GM04504 (cell line): ENCODE measurements around the gene TAPT1.

Experiments used
- DNase-seq: peaks from one replicate; pipeline ENCODE4 v3.0.0-alpha.2; 2012; ENCODE audit warnings: low read depth

Gene TAPT1

DNA sequence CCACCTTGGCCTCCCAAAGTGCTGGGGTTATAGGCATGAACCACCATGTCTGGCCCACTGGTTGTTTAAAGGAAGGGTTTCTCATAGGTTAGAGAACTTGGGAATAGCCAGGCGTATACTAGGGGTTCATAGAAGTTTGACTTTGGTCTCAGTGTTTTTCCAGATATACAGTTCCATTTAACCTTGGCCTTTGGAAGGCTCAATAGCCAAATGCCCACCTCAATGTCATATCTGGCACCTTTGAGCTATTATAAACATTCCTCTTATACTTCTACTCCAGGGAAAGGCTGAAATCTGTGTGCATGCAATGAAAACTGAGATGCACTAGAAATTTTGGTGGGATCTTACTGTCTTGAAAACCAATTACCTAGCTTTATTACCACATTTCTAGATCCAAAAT is 95.0 kb downstream of the TAPT1 start:
- DNase-seq = no peak

DNA sequence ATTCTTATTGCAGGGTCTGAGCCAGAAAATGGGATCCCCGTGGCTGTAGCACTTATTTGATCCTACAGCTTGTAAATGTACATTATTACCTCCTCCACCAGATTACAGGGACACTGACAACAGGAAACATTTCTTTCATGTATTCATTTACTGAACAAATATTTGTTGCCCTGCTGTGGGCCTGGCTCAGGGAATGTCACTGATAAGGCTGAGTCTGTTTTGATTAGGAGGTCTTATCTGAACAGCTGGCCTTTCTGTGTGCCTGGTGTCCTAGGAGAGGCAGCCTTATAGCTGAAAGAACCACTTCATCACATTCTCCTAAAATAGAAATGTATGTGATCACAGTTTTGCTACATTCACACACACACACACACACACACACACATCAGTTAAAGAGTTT is 96.9 kb downstream of the TAPT1 start:
- DNase-seq = no peak

DNA sequence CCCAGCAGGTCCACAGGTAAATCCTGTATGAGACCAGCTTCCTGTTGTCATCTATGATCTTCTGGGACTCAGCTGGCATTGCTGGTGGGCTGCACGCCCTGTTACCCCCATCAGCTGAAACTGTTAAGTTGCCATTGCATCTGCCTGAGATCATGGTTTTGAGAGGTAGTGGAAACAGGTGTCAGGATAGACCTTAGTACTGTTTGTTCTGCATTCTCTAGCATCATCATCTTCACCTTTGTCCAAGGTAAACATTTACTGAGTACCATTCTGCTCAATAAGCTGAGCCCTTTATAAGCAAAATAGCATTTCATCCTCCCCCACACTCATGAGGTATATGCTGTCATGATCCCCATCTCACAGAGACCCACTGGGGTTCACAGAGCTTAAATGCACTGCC is 99.6 kb downstream of the TAPT1 start:
- DNase-seq = no peak

DNA sequence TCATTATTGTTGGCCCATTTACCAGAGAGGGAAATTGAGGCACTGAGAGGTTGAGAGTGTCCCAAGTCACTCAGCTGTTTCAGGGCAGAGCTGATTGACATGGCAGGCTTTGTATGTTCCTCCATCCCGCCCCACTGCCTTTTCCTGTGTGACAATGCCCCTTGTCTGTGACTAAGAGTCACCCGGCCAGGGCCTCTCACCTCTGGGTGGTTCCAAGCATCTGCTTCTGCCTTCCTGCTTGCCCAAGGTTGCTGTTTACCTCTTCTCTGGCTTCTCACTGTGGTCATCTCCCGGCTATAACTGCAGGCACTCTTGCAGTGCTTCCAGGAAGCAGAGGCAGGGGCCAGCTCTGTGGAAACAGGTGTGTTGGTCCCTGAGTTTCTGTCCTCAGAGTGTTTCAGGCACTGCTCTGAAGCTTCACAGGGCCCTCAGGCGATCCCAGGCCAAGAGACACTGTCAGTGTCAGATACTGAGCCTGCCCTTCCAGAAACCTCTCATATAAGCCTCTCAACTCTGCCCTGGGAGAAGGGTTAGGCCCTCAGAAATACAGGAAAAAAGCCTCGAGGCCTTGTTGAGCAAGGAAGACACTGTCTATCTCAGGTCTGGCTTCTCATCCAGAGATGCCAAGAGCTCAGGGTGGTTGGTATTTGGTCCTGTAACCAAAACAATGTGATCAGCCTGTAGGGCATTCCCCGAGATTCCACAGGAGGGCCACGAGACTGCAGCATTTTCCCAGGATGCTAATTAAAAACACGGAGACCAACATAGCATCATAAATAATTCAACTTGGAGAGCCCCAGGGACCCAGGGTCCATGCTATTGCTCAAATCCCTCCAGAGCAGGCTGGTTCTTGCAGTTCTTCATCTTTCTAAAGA is 100.5 kb downstream of the TAPT1 start:
- no peak for DNase-seq

DNA sequence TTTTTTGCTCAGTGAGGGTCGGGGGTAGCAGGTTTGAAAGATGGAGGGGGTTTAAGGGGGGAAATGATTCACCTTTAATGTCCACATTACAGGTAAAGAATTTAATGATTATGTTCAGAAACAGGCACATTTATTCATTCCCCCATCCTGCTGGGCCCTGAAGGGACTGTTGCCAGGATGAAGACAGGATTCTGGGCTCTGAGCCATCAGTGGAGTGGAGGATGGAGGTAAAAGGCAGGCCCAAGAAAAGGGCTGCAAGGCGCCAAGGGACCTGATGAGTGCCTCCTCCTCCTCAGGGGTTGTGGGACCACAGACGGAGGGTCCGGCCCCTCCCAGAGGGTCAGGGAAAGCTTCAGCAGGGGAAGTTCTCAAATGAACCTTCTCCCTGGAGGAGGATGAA is 102.0 kb downstream of the TAPT1 start:
- no peak for DNase-seq

DNA sequence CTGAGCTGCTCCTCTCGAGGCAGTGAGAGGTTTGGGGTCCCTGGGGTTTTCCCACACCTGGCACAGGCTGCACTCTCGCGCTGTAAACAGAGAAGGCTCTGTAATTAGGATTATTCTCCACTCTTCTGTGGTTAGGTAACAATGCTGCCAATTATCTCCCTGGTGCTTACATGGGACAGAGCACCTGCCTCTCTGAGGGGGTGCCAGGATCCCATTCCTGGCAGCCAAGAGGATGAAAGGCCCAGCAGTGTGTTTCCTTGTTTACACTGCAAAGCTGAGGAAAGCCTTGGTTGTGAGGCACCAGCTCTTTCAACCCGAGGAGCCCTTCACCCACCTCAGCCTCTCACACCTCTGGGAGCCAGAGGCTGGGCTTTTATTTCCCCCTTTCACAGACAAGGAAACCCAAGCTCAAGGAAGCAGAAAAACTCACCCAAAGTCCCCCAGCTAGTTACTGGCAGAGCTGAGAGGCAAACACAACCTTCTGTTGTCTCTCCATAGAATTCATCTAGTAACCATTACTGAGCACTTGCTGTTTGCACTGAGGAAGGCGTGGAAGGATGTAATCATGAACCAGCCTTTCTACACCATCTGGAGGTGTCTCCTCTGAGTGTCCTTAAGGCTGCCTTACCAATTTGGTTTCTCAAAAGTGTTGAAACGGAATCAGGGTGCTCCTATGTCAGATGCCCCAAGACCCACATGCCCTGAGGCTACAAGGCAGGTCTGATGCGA is 102.8 kb downstream of the TAPT1 start:
- no peak for DNase-seq

DNA sequence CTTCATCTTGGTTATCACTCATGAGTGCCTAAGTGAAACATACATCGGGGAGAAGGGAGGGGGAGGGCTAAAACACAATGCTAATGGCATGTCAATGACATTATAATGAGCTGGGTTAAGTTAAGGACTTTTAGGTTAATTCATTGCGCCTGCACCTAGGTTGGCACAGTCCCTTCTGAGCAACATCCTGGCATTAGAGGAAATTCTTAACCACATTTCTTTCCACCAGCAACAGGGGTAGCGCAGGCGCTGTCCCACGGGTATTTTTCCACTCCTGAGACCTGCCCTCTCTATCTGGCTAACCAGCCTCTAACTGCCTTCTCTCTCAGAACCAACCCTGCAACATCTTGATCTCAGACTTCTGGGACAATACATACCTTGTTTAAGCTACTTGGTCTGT is 103.5 kb downstream of the TAPT1 start:
- no peak for DNase-seq

DNA sequence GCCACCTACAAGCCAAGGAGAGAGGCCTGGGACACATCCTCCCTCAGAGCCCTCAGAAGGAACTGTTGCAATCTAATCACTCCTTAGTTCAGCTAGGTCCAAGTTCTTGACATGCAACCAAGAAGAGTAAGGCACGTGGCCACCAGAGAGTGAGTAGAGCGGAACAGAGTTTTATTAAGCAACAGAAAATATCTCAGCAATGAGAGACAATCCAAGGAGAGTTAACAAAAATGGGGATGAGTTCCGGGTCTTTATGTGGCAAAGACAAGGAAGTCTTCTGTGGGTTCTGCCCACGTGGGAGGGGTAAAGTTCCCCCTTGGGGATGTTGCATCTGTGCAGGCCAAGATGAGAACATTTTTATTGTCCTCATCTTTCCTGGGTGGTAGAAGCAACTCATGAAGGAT is 104.0 kb downstream of the TAPT1 start:
- DNase-seq = no peak

DNA sequence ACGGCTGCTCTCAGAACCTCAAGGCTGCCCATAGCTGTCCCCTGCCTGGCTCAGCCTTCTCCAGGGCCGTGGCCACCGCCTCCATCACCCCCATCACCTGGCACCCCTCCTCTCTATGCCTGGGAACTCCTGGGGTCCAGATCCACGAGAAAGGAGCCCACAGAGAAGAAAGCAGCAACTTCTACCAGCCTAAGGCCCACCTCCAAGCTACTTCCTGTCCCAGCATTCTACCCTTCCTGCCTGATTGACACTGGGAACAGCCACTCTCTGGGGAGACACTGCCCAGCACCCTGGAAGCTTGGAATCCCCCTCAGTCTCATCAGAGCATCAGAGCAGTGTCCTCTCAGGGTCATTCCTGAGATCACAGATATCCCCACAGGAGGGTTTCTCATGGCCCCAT is 105.6 kb downstream of the TAPT1 start:
- DNase-seq = no peak

DNA sequence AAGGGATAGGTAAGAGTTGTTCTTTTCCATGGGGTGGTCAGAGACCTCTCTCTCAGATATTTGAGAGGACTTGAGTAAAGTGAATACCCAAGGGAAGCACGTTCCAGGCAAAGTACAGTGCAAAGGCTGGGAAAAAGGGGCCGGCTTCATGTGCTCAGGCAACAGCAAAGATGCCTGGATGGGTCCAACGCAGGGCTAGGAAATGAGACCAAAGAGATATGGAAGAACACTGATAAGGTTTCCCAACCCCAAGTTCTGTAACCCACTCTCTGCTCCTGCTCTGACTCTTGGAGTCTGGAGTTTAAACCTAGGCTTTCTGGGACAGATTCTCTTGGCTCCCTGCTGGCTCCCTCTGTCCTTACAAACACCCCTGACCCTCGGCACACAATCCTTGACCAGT is 106.3 kb downstream of the TAPT1 start:
- DNase-seq = no peak

DNA sequence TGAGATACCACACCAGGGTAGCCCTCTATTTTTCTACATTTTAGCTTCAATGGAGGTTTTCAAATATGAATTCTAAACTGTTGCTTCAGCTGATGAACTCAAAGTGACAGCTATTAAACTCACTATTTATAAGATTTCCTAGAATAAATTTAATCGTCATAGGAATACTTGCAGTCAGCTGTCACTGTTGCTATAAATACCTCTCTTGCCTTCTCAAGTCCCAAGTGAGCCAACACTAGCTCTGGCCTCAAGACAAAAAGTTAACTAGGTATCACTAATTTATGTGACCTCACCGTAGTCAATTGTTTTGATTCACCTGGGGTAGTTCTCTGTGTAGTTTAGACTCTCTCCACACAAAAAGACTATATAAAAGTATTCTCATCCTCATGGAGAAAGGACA is 108.2 kb downstream of the TAPT1 start:
- DNase-seq = no peak

DNA sequence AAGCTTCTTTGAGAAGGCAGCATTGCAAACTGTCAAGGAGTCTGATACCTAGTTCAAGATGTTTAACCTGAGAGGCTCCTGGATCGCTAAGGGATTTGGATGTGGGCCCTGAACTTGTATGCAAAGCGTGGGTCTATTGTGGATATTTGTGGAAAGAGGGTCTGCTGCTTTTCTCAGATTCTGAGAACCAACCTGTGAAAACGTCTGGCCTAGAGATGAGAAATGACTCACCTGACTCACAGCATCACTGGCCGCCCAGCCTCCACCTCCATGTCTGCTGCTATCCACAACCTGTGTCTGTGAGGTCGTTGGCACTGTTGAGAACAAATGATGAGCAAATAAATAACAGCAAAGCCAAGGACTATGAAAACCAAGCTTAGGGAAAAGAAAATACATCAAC is 109.1 kb downstream of the TAPT1 start:
- DNase-seq = no peak

DNA sequence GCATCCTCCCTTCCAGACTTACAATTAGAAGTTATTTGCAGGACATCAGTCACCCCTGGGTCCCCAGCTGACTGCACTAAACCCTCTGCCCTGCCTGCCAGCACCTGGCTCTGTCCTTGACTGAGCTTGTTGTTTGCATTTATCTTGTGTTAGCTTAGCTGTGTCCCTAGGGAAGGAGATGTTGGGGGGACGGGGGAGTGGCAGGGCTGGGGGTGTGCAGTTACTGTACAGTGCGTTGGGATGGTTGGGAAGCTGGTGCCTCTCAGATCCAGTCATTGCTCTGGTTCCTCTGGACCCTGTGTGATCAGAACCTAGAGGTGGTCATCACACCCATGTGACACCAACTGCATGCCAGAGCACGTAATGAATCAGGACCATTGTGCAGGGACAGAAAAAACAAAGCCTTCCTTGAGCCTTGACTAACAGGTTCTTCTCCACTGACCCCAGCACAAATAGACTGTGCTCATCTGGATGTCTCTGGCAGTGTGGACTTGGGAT is 109.7 kb downstream of the TAPT1 start:
- DNase-seq = no peak

DNA sequence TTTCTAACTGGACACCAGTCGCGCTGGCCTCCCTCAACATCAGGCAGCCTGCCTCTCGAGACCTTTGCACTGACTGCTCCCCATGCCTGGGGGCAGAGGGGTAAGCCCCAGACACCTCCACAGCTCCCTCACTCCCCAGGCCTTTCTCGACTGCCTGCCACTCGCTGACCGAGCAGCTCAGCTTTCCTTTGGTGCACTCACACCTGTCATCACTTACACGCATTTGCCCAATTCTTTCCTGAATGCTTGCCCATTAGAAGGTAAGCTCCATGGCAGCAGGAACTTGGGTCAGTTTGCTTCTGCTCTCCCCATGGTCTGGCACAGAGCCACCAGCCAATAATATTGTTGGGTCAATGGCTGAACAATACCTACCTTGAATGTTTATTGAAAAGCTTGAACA is 110.3 kb downstream of the TAPT1 start:
- DNase-seq = no peak

DNA sequence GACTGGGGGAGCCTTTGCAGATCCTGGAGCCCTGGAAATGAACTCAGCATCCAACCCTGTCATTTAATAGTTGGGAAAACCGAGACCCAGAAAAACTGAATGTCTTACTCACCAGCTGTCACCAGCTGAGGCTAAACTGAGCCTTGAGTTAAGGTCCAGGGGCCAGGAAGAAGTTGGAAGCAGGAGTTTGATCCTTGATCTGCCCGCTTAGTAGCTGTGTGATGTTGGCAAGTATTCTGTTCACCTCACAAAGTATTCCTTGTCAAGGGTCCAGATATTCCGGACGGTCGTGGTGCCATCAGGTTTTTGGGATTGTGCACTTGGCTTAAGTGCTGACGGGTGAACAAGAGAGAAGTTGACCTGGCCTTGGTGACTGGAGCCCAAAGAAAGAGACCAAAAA is 111.7 kb downstream of the TAPT1 start:
- no peak for DNase-seq

DNA sequence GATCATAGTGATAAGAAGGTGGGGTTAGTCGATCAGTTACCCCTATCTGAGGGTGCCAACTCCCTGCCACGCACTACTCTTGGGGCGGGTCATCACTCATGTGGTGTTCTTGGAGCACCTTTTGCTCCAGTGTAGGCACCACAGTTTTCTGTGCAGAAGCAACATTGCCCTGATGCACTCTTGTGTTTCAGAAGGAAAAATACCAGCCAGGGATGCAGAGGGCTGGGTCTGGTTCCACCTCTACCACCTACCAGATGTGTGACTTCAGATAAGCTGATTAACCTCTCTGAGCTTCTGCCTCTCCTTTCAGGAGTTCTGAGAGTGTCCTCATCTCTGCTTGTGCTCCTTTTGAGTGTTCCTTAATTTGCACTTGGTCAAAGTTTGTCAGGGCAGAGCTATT is 112.5 kb downstream of the TAPT1 start:
- no peak for DNase-seq

DNA sequence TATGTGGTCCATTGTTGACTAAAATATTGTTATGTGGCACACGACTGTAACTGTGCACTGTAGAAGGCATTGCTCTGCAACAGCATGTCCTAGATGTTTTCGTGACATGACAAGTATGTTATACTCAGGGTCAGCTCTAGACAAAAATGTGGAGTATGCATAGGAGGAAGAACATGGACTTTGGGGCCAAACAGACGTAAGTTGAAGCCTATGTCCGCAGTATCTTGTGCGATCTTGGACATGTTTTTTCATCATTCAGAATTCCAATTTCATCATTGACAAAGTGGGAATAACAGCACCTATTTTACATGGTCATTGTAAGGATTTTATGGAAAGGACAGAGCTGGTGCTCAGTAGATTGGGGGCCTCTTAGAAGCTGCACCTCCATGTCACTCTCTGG is 114.7 kb downstream of the TAPT1 start:
- DNase-seq = no peak

DNA sequence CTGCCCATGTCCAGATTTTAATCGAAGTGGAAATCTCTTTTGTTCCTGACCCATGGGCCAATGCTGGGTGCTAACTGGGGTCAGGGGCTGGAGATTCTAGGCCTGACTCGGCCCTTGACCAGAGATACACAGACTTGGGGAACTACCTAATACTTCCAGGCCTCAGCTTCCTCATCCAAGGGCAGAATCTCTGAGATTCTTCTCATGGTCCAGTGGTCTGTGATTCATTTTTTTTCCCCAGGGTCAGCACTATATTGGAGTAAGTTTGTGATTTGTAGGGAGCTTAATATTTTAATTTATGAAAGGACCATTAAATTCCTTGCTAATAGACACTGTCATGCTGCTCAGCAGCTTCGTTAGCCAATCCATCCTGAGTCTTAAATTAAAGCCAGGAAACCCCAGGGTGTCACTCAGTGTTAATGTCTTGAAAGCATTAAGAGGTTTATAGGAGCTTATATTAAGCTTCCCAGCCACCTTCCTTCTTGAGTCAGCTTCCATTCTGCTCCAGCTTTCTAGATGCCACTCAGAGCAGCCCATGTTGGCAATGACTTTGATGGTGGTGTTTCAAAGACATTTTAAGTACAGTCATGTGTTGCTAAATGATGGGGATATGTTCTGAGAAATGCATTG is 115.5 kb downstream of the TAPT1 start:
- DNase-seq = no peak
